Measurements from ENCODE around the gene LTBP4. TPM values are rescaled to one million over a fixed set of nuclear protein-coding genes. Genes with fewer than 3 reads are reported as not detected.

The LTBP4 gene
- total RNA-seq, 1 donor = 16.6 TPM

DNA sequence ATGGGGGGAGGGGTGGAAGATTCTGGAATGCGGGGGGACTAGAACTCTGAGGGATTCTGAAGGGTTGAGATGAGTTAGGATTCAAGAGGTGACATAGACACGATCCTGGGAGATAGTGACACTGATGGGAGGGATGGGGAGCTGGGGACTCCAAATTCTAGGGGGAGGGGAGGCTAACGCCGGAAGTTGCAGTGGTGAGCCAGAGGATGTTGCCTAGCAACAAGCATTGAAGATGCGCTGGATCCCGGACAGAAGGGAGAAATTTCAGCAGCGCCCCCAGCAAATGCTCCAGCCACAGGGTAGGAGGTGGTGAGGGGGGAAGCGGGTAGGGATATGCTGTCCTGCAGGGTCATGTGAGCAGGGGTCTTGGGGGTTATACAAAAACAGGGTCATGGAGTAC, 6.9 kb upstream of the LTBP4 start:
- H3K27me3 ChIP-seq (ENCODE audit: insufficient read depth, low read length) = peaks cover 10% of the 10 kb centered on the region
- no peak overlapping the region for H3K27ac ChIP-seq (ENCODE audit: low read depth, low read length)
- H3K79me2 ChIP-seq (ENCODE audit: insufficient read depth, low read length) = no peaks in the 10 kb centered on the region
- peak; percentile 78 for DNase-seq (ENCODE audit: insufficient read length, low spot score, missing footprints)
- TF ChIP-seq, protein P1, sequence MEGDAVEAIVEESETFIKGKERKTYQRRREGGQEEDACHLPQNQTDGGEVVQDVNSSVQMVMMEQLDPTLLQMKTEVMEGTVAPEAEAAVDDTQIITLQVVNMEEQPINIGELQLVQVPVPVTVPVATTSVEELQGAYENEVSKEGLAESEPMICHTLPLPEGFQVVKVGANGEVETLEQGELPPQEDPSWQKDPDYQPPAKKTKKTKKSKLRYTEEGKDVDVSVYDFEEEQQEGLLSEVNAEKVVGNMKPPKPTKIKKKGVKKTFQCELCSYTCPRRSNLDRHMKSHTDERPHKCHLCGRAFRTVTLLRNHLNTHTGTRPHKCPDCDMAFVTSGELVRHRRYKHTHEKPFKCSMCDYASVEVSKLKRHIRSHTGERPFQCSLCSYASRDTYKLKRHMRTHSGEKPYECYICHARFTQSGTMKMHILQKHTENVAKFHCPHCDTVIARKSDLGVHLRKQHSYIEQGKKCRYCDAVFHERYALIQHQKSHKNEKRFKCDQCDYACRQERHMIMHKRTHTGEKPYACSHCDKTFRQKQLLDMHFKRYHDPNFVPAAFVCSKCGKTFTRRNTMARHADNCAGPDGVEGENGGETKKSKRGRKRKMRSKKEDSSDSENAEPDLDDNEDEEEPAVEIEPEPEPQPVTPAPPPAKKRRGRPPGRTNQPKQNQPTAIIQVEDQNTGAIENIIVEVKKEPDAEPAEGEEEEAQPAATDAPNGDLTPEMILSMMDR (IDR thresholded peaks at IDR 0.05; ENCODE audit: extremely low read depth, low read depth, low read length) = no peak
- peak overlapping the region; percentile 74 for H3K4me2 ChIP-seq (ENCODE audit: insufficient read depth, low read length)
- peak overlapping the region; percentile 61 for H3K4me3 ChIP-seq (ENCODE audit: insufficient read depth, low read length)
- peaks cover 5% of the 10 kb centered on the region for H4K20me1 ChIP-seq (ENCODE audit: insufficient read depth, low read length)
- H2AFZ ChIP-seq (ENCODE audit: low read length) = peak overlapping the region; percentile 7
- H3K4me1 ChIP-seq (ENCODE audit: insufficient read depth, low read length) = peaks cover 26% of the 10 kb centered on the region
- H3K9me3 ChIP-seq (ENCODE audit: low read depth, low read length) = no peaks in the 10 kb centered on the region
- peaks cover 4% of the 10 kb centered on the region for H3K36me3 ChIP-seq (ENCODE audit: insufficient read depth, low read length)

DNA sequence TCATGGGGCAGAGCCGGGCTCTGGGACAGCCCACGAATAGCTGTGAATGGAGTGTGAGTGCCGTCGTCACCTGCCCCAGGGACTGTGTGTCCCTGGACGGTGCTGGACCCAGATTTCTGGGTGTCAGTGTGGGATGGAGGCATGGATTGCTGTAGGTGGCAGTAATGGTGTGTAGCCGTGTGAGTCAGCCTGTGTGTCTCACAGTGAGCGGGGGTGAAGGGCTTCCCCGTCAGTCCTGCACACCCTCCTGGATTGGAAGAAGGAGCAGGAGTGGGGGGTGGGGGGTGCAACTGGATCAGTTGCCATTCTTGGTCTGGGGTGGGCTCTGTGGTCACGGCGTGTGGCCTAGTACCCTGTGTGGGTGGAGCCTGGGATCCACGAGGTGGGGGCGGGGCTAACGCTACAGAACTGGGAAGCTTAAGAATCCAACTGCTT, 6.5 kb upstream of the LTBP4 start:
- Histone ChIP-seq H2AFZ (ENCODE audit: low read length) (peak overlapping the region; percentile 15), H3K4me3 (ENCODE audit: insufficient read depth, low read length) (peak overlapping the region; percentile 61), H3K36me3 (ENCODE audit: insufficient read depth, low read length) (peaks cover 4% of the 10 kb centered on the region), H3K4me2 (ENCODE audit: insufficient read depth, low read length) (peak overlapping the region; percentile 74), H3K9me3 (ENCODE audit: low read depth, low read length) (no peaks in the 10 kb centered on the region), H4K20me1 (ENCODE audit: insufficient read depth, low read length) (peaks cover 6% of the 10 kb centered on the region), H3K27me3 (ENCODE audit: insufficient read depth, low read length) (peaks cover 14% of the 10 kb centered on the region), H3K4me1 (ENCODE audit: insufficient read depth, low read length) (peaks cover 26% of the 10 kb centered on the region), H3K79me2 (ENCODE audit: insufficient read depth, low read length) (no peaks in the 10 kb centered on the region), H3K27ac (ENCODE audit: low read depth, low read length) (no peak overlapping the region)
- TF ChIP-seq, protein P1 (IDR thresholded peaks at IDR 0.05; ENCODE audit: extremely low read depth, low read depth, low read length) = peak; percentile 28
- DNase-seq (ENCODE audit: insufficient read length, low spot score, missing footprints) = peak; percentile 97

DNA sequence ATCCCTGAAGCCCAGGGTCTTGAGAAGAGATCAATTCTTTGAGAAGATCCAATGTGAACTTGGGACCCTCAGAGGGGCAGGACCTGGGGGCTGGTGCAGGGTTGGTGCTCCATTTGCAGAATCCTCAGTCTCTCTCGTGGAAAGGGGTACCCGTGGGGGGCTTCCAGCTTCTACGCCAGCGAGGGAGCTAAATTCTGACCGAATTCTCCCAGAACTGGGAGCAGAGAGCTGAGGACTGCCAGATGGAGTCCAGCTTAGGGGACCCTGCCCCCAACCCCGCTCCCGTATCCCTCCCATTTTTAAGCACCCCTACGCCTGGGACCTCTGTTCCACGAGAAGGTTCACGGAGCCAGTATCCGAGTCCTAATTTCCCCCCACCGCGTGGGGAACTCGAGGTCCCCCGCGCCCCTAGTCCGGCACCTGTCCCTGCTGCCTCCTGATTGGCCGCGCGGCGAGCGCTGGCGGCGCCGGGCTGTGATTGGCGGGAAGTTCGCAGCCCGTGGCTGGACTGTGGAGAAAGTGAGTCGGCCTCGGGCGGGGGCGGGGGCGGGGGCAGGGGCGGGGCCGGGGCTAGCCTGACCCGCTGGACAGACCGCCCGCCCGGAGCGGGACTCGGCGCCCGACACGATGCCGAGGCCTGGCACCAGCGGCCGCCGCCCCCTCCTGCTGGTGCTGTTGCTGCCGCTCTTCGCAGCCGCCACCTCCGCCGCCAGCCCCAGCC, 4.4 kb upstream of the LTBP4 start:
- Histone ChIP-seq H2AFZ (ENCODE audit: low read length) (no peak overlapping the region), H3K27ac (ENCODE audit: low read depth, low read length) (no peak overlapping the region), H3K79me2 (ENCODE audit: insufficient read depth, low read length) (no peaks in the 10 kb centered on the region), H3K4me2 (ENCODE audit: insufficient read depth, low read length) (peak overlapping the region; percentile 82), H3K4me1 (ENCODE audit: insufficient read depth, low read length) (peaks cover 31% of the 10 kb centered on the region), H3K4me3 (ENCODE audit: insufficient read depth, low read length) (peak overlapping the region; percentile 61), H3K27me3 (ENCODE audit: insufficient read depth, low read length) (peaks cover 25% of the 10 kb centered on the region), H3K9me3 (ENCODE audit: low read depth, low read length) (no peaks in the 10 kb centered on the region), H4K20me1 (ENCODE audit: insufficient read depth, low read length) (peaks cover 6% of the 10 kb centered on the region), H3K36me3 (ENCODE audit: insufficient read depth, low read length) (no peaks in the 10 kb centered on the region)
- peak; percentile 98 for DNase-seq (ENCODE audit: insufficient read length, low spot score, missing footprints)
- TF ChIP-seq, protein P1 (IDR thresholded peaks at IDR 0.05; ENCODE audit: extremely low read depth, low read depth, low read length) = no peak

DNA sequence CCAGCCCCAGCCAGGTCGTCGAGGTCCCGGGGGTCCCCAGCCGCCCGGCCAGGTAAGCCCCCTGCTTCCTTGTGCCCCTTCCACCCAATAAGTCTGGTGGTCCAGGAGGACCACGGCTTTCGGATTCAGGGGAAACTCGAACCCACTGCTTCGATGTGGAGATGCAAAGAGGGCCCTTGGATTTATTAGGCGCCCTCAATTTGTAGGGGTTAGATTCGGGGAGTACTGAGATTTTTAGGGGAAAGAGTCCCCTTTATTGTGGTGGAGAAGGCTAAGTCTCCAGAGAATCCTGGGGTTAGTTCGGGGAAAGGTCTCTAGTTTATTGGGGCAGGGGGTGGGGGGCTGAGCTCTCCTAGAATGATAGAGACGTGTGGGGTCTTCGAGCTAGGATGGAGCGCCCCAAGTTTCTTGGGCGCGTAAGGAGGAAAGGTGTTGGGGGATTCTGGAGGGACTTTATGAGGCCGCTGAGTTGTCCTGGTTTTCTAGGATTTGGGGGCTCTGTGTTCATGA, 3.8 kb upstream of the LTBP4 start:
- Histone ChIP-seq H3K4me2 (ENCODE audit: insufficient read depth, low read length) (peak overlapping the region; percentile 82), H3K4me3 (ENCODE audit: insufficient read depth, low read length) (peak overlapping the region; percentile 61)

More for the DNA sequence above, 3.8 kb upstream of the LTBP4 start:
- Histone ChIP-seq H3K9me3 (ENCODE audit: low read depth, low read length) (no peaks in the 10 kb centered on the region), H3K79me2 (ENCODE audit: insufficient read depth, low read length) (no peaks in the 10 kb centered on the region), H4K20me1 (ENCODE audit: insufficient read depth, low read length) (peaks cover 6% of the 10 kb centered on the region), H3K36me3 (ENCODE audit: insufficient read depth, low read length) (no peaks in the 10 kb centered on the region), H3K27me3 (ENCODE audit: insufficient read depth, low read length) (peaks cover 25% of the 10 kb centered on the region), H3K27ac (ENCODE audit: low read depth, low read length) (no peak overlapping the region), H2AFZ (ENCODE audit: low read length) (no peak overlapping the region), H3K4me1 (ENCODE audit: insufficient read depth, low read length) (peaks cover 32% of the 10 kb centered on the region)
- TF ChIP-seq, protein P1 (IDR thresholded peaks at IDR 0.05; ENCODE audit: extremely low read depth, low read depth, low read length) = no peak
- peak; percentile 62 for DNase-seq (ENCODE audit: insufficient read length, low spot score, missing footprints)

All from osteoblast (primary cell).